H1 (cell line): ENCODE data around the gene PPP1R7. TPM values are rescaled to one million over a fixed set of nuclear protein-coding genes. Genes with fewer than 3 reads are reported as not detected.

ENCODE experiments used
- CTCF ChIA-PET: fragments of 300-600 bp; sonication (Branson Sonifier 250); formaldehyde crosslinking; loops from one replicate; lab custom pipeline; 2021; ENCODE audit not compliant: partially characterized antibody; lab: Charles Lee
- POLR2A ChIA-PET: fragments of 300-600 bp; sonication (Branson Sonifier 250); formaldehyde crosslinking; loops from one replicate; lab custom pipeline; 2021; ENCODE audit warnings: inconsistent platforms; ENCODE audit not compliant: partially characterized antibody; lab: Charles Lee
- DNase-seq, 2 experiments: peaks; one replicate each; pipeline versions ENCODE4 v3.0.0 to v3.0.0-alpha.2; 2010 to 2022; ENCODE audit warnings: low spot score in 2 of 2, low read depth in 1 of 2, mixed read lengths in 1 of 2
- FAIRE-seq: peaks from 2 replicates; lab custom pipeline; 2011; peaks lifted over from hg19 to GRCh38; lab: Jason Lieb, UNC
- H2AFZ ChIP-seq: 2 replicates; pipeline ENCODE4 v1.8.1; 2012; ENCODE audit warnings: low read length, inconsistent platforms
- H2AK5ac ChIP-seq: 2 replicates; pipeline ENCODE4 v1.6.1; 2013; ENCODE audit warnings: low read depth, low read length
- H2BK120ac ChIP-seq: replicated peaks from 2 replicates; pipeline ENCODE3; 2013; ENCODE audit warnings: low read depth, low read length, inconsistent platforms
- H2BK12ac ChIP-seq: 2 replicates; pipeline ENCODE4 v1.6.1; 2013; ENCODE audit warnings: low read depth, low read length
- H2BK15ac ChIP-seq: 2 replicates; pipeline ENCODE4 v1.6.1; 2013; ENCODE audit warnings: low read length
- H2BK20ac ChIP-seq: 2 replicates; pipeline ENCODE4 v1.6.1; 2013; ENCODE audit warnings: low read length
- H2BK5ac ChIP-seq: 2 replicates; pipeline ENCODE4 v1.6.1; 2013; ENCODE audit warnings: low read depth, low read length
- H3K14ac ChIP-seq: 2 replicates; pipeline ENCODE4 v1.6.1; 2013; ENCODE audit warnings: inconsistent platforms; ENCODE audit not compliant: insufficient read length
- H3K18ac ChIP-seq: 2 replicates; pipeline ENCODE4 v1.6.1; 2013; ENCODE audit warnings: low read length; ENCODE audit errors: extremely low read depth
- H3K23ac ChIP-seq: 2 replicates; pipeline ENCODE4 v1.6.1; 2013; ENCODE audit warnings: inconsistent platforms; ENCODE audit not compliant: insufficient read length
- H3K23me2 ChIP-seq: 2 replicates; pipeline ENCODE4 v1.6.1; 2013; ENCODE audit warnings: low read depth, low read length
- H3K27ac ChIP-seq: 2 replicates; pipeline ENCODE4 v1.6.1; 2011; ENCODE audit warnings: low read depth, low read length, inconsistent platforms
- H3K27me3 ChIP-seq, 4 experiments: replicated peaks in 1 of 4; 1 replicate in 1 of 4; 2 replicates in 3 of 4; pipeline versions ENCODE4 v1.6.1 to v1.8.1; 2011 to 2013; ENCODE audit warnings: low read length in 3 of 4, mild to moderate bottlenecking in 3 of 4, inconsistent platforms in 2 of 4, mixed read lengths in 2 of 4, moderate library complexity in 1 of 4; ENCODE audit not compliant: control insufficient read depth in 3 of 4, insufficient read depth in 3 of 4; ENCODE audit errors: extremely low read depth in 1 of 4
- H3K36me3 ChIP-seq, 4 experiments: 2 replicates each; pipeline versions ENCODE4 v1.6.1 to v1.8.1; 2011 to 2013; ENCODE audit warnings: mild to moderate bottlenecking in 4 of 4, low read length in 3 of 4, moderate library complexity in 2 of 4, control low read depth in 1 of 4, inconsistent platforms in 1 of 4; ENCODE audit not compliant: insufficient read depth in 4 of 4, control insufficient read depth in 2 of 4
- H3K4ac ChIP-seq: replicated peaks from 2 replicates; pipeline ENCODE3; 2013; ENCODE audit warnings: low read length, low read depth, mixed read lengths, inconsistent platforms; ENCODE audit not compliant: insufficient read length
- H3K4me1 ChIP-seq, 4 experiments: replicated peaks in 1 of 4; 1 replicate in 1 of 4; 2 replicates in 3 of 4; pipeline versions ENCODE4 v1.6.1 to v1.8.1; 2011 to 2013; ENCODE audit warnings: low read length in 3 of 4, inconsistent platforms in 2 of 4, mixed read lengths in 1 of 4; ENCODE audit not compliant: insufficient read depth in 4 of 4, control insufficient read depth in 3 of 4
- H3K4me2 ChIP-seq, 2 experiments: 2 replicates each; pipeline versions ENCODE4 v1.6.1 to v1.8.1; 2011 to 2013; ENCODE audit warnings: low read depth in 2 of 2, low read length in 2 of 2, control low read depth in 1 of 2, inconsistent platforms in 1 of 2, mild to moderate bottlenecking in 1 of 2; ENCODE audit not compliant: insufficient read depth in 1 of 2
- H3K4me3 ChIP-seq, 4 experiments: fragments of 200-600, 300-600 bp in 1 of 4; sonication (generic), shearing (Covaris generic), sonication (Bioruptor Twin) in 1 of 4; 2 replicates each; pipeline versions ENCODE4 v1.5.1 to v1.8.1; 2011 to 2016; ENCODE audit warnings: low read length in 4 of 4, low read depth in 3 of 4, control low read depth in 2 of 4, inconsistent platforms in 2 of 4, mild to moderate bottlenecking in 2 of 4, mixed read lengths in 1 of 4, moderate library complexity in 1 of 4; ENCODE audit not compliant: insufficient read depth in 2 of 4; ENCODE audit errors: extremely low read depth in 1 of 4
- H3K56ac ChIP-seq: replicated peaks from 2 replicates; pipeline ENCODE3; 2013; ENCODE audit warnings: low read depth, mild to moderate bottlenecking, mixed read lengths, low read length, inconsistent platforms; ENCODE audit not compliant: insufficient read length
- H3K79me1 ChIP-seq: 2 replicates; pipeline ENCODE4 v1.6.1; 2013; ENCODE audit warnings: low read depth, low read length, control low read depth
- H3K79me2 ChIP-seq, 2 experiments: 2 replicates each; pipeline versions ENCODE4 v1.6.1 to v1.8.1; 2012 to 2013; ENCODE audit warnings: low read length in 2 of 2, mild to moderate bottlenecking in 2 of 2, inconsistent platforms in 1 of 2; ENCODE audit not compliant: insufficient read depth in 2 of 2, control insufficient read depth in 1 of 2
- H3K9ac ChIP-seq, 4 experiments: replicated peaks in 1 of 4; 1 replicate in 1 of 4; 2 replicates in 3 of 4; pipeline versions ENCODE4 v1.6.1 to v1.8.1; 2011 to 2013; ENCODE audit warnings: low read depth in 3 of 4, low read length in 3 of 4, control low read depth in 2 of 4, mild to moderate bottlenecking in 2 of 4, moderate library complexity in 2 of 4, inconsistent platforms in 1 of 4; ENCODE audit errors: extremely low read depth in 1 of 4
- H3K9me3 ChIP-seq, 2 experiments: 2 replicates each; pipeline versions ENCODE4 v1.6.1 to v1.8.1; 2012 to 2013; ENCODE audit warnings: mild to moderate bottlenecking in 2 of 2, moderate library complexity in 2 of 2, control low read depth in 1 of 2, inconsistent platforms in 1 of 2, low read depth in 1 of 2, low read length in 1 of 2, mixed read lengths in 1 of 2; ENCODE audit not compliant: insufficient read depth in 2 of 2
- H4K20me1 ChIP-seq, 2 experiments: replicated peaks in 1 of 2; 2 replicates each; pipeline versions ENCODE3 to v1.8.1; 2011 to 2013; ENCODE audit warnings: inconsistent platforms in 2 of 2, low read length in 2 of 2, mild to moderate bottlenecking in 1 of 2; ENCODE audit not compliant: insufficient read depth in 2 of 2, control insufficient read depth in 1 of 2
- H4K5ac ChIP-seq: 2 replicates; pipeline ENCODE4 v1.6.1; 2013; ENCODE audit warnings: low read length, low read depth, mixed read lengths, inconsistent platforms; ENCODE audit not compliant: insufficient read length
- H4K8ac ChIP-seq: 2 replicates; pipeline ENCODE4 v1.8.0; 2013; ENCODE audit warnings: mild to moderate bottlenecking, moderate library complexity, low read length, inconsistent platforms; ENCODE audit not compliant: insufficient read depth; ENCODE audit errors: extremely low read depth
- H4K91ac ChIP-seq: replicated peaks from 2 replicates; pipeline ENCODE3; 2013; ENCODE audit warnings: low read length, mixed read lengths, inconsistent platforms; ENCODE audit not compliant: insufficient read length
- CEBPB ChIP-seq: IDR thresholded peaks from 2 replicates; pipeline ENCODE4 v1.6.1; 2012; ENCODE audit warnings: low read depth, low read length
- JUND ChIP-seq: IDR thresholded peaks from 2 replicates; pipeline ENCODE4 v1.6.1; 2011; ENCODE audit warnings: mild to moderate bottlenecking, improper control_type of control experiment, low read length
- POU5F1 ChIP-seq: IDR thresholded peaks from 2 replicates; pipeline ENCODE4 v1.6.1; 2011; ENCODE audit warnings: low read depth, mild to moderate bottlenecking, low read length, moderate library complexity
- SIRT6 ChIP-seq: IDR thresholded peaks from one replicate; pipeline ENCODE4 v1.7.1; 2012; ENCODE audit warnings: low read length, inconsistent platforms
- WGBS, 2 experiments: shearing (Covaris generic) in 1 of 2; methylation state at CpG; one replicate each; pipeline versions ENCODE4 v1.1.6 to v1.1.7; 2013 to 2015; ENCODE audit warnings: low lambda C conversion rate in 2 of 2, mixed read lengths in 2 of 2, inconsistent platforms in 1 of 2, low coverage in 1 of 2, missing lambda C conversion rate in 1 of 2; ENCODE audit not compliant: insufficient replicate concordance in 2 of 2, insufficient coverage in 1 of 2, insufficient read length in 1 of 2; ENCODE audit errors: extremely low coverage in 1 of 2, missing lambda C conversion rate in 1 of 2; 5-methylcytosine and 5-hydroxymethylcytosine counted together
- polyA plus RNA-seq, 7 experiments: library from polyadenylated mRNA; depleted of rRNA in 3 of 7; stranded (reverse) in 5 of 7; unstranded in 2 of 7; fragments of >200 nt in 5 of 7; fragments of 200-250 nt in 2 of 7; gene quantifications; 1 replicate in 5 of 7; 2 replicates in 1 of 7; 4 replicates in 1 of 7; pipeline versions ENCODE4 v1.2.1 to v1.2.3, GENCODE V29; 2011 to 2013; ENCODE audit warnings: missing spikeins in 2 of 7, mixed read lengths in 2 of 7
- total RNA-seq: library from RNA; stranded (reverse); fragmentation: NEBNext Ultra II Directional; extraction: Animal tissue kit (Norgen Biotek cat#: 25700); gene quantifications from 2 replicates; pipeline ENCODE4 v1.2.1, GENCODE V29; 2021

The PPP1R7 gene
- total and polyA plus RNA-seq, 2 of the 8 experiments (the other 6 are each of a cell fraction or from before 2014, with no cell fraction given): 22.2 to 64.0 TPM

DNA sequence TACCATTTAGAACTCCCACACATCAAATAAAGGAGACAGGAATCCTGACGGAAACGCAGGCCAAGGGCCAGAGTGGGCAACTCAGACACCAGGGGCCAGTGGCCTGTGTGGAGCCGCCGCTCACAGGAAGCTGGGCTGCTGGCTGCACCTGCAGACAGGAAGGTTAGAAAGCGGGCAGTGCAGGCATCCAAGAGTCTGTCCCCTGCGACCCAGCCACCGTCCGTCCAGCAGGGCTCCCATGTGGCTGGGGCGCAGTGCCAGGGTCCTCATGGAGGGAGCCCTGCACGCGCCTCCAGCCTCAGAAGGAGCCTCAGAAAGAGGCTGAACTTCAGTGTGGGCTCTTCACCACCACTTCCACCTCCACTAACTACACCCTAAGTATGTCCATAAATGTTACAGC is 35.7 kb downstream of the PPP1R7 start:
- no peak for FAIRE-seq
- H3K79me2 ChIP-seq: no peaks in the 10 kb centered on the region
- H2BK5ac ChIP-seq: no peak overlapping the region
- H3K4me3 ChIP-seq: no peak overlapping the region
- H3K79me1 ChIP-seq: no peaks in the 10 kb centered on the region
- no peak overlapping the region for H3K4me2 ChIP-seq
- H3K27ac ChIP-seq: no peak overlapping the region
- no peak overlapping the region for H2BK20ac ChIP-seq
- DNase-seq: no peak
- no peak overlapping the region for H4K8ac ChIP-seq
- ChIA-PET CTCF (interaction anchor here (0.6 to 2.5 kb wide), 4 partner anchors 10 to 202 kb away, joined by 3 to 6 read pairs (median 4); no protein-coding TSS in a partner anchor), POLR2A (interaction anchor here (1.0 to 1.4 kb wide), 2 partner anchors 36 to 40 kb away, joined by 3 read pairs; partner anchors contain the start of gene PASK)
- H3K36me3 ChIP-seq: no peaks in the 10 kb centered on the region
- H3K9me3 ChIP-seq: no peaks in the 10 kb centered on the region
- H3K4me1 ChIP-seq: peaks cover 0 to 14% (median 7%) of the 10 kb centered on the region in 4 experiments; a peak in 6 of 7 replicates
- H3K4ac ChIP-seq: no peak overlapping the region
- no peak overlapping the region for H4K5ac ChIP-seq
- H2AK5ac ChIP-seq: no peak overlapping the region
- no peaks in the 10 kb centered on the region for H3K23me2 ChIP-seq
- H3K18ac ChIP-seq: no peak overlapping the region
- no peak overlapping the region for H3K9ac ChIP-seq
- no peak overlapping the region for H2BK120ac ChIP-seq
- H2AFZ ChIP-seq: no peak overlapping the region
- H4K91ac ChIP-seq: no peak overlapping the region
- no peak overlapping the region for H2BK15ac ChIP-seq
- H3K56ac ChIP-seq: no peak overlapping the region
- H2BK12ac ChIP-seq: no peak overlapping the region
- H4K20me1 ChIP-seq: peaks cover 0 to 3% of the 10 kb centered on the region in 2 experiments
- H3K23ac ChIP-seq: no peak overlapping the region
- WGBS, 2 experiments: 83% methylated on average over 11 of the region's 11 CpGs; no CpG with 5 or more reads in 1 of the 2 experiments
- H3K27me3 ChIP-seq: no peaks in the 10 kb centered on the region
- H3K14ac ChIP-seq: no peak overlapping the region
- TF ChIP-seq SIRT6: no peak
- no peak for TF ChIP-seq CEBPB
- no peak for TF ChIP-seq JUND
- no peak for TF ChIP-seq POU5F1
